ENCODE results near the gene SEMA6B. TPM values are rescaled to one million over a fixed set of nuclear protein-coding genes. Genes with fewer than 3 reads are reported as not detected.

SEMA6B gene
- polyA plus RNA-seq, 1 donor from 2014 or later = 21.6 TPM

- H3K4me2 ChIP-seq (ENCODE audit: low read length) = no peak overlapping the region
- H3K4me3 ChIP-seq (ENCODE audit: low read length) = no peak overlapping the region
- no peaks in the 10 kb centered on the region for H3K9me3 ChIP-seq (ENCODE audit: low read length)
- H3K9me2 ChIP-seq (ENCODE audit: insufficient read depth, low read length) = no peaks in the 10 kb centered on the region
- no peaks in the 10 kb centered on the region for H3K36me3 ChIP-seq (ENCODE audit: insufficient read depth, low read length)
- no peaks in the 10 kb centered on the region for H3K79me2 ChIP-seq (replicated peaks; ENCODE audit: insufficient read depth, low read length)
- TF ChIP-seq SMC3 (conservative IDR thresholded peaks at IDR 0.05; ENCODE audit: poor library complexity) = no peak
- TF ChIP-seq REST (IDR thresholded peaks at IDR 0.05; ENCODE audit: borderline replicate concordance) = no peak
- TF ChIP-seq EZH2 (IDR thresholded peaks at IDR 0.05; ENCODE audit: borderline replicate concordance, insufficient read depth, low read length, poor library complexity, severe bottlenecking) = no peak
- no peak for TF ChIP-seq TAF1 (IDR thresholded peaks at IDR 0.05; ENCODE audit: low read depth)
- TF ChIP-seq EP300 (conservative IDR thresholded peaks at IDR 0.05; ENCODE audit: poor library complexity, severe bottlenecking) = no peak
- no peak for TF ChIP-seq CTCF (IDR thresholded peaks at IDR 0.05; ENCODE audit: poor library complexity, severe bottlenecking)
- TF ChIP-seq POLR2AphosphoS5 (IDR thresholded peaks at IDR 0.05) = no peak
- TF ChIP-seq MXI1 (conservative IDR thresholded peaks at IDR 0.05; ENCODE audit: poor library complexity, severe bottlenecking) = no peak
- TF ChIP-seq RAD21 (conservative IDR thresholded peaks at IDR 0.05) = no peak
- H3F3A ChIP-seq (ENCODE audit: insufficient read depth, low read length, poor library complexity, severe bottlenecking) = no peaks in the 10 kb centered on the region
- no peaks in the 10 kb centered on the region for H3K27me3 ChIP-seq (ENCODE audit: insufficient read depth, low read depth, low read length)
- no peak overlapping the region for H3K27ac ChIP-seq (ENCODE audit: low read length)
- no peak overlapping the region for H3K9ac ChIP-seq (ENCODE audit: low read length)
- H2AFZ ChIP-seq (ENCODE audit: low read depth, low read length) = no peak overlapping the region
- H4K20me1 ChIP-seq (ENCODE audit: insufficient read depth) = peaks cover 6% of the 10 kb centered on the region
These were observed 9.4 kb upstream of the SEMA6B start for GRCh38 chr19:4568886-4569285.

GRCh38 chr19:4567584-4568071 lies 8.1 kb upstream of the SEMA6B start:
- no peaks in the 10 kb centered on the region for H3K27me3 ChIP-seq (ENCODE audit: insufficient read depth, low read depth, low read length)
- no peaks in the 10 kb centered on the region for H3K9me3 ChIP-seq (ENCODE audit: low read length)
- no peak overlapping the region for H2AFZ ChIP-seq (ENCODE audit: low read depth, low read length)
- H4K20me1 ChIP-seq (ENCODE audit: insufficient read depth) = peaks cover 4% of the 10 kb centered on the region
- H3K4me3 ChIP-seq (ENCODE audit: low read length) = no peak overlapping the region
- no peaks in the 10 kb centered on the region for H3K9me2 ChIP-seq (ENCODE audit: insufficient read depth, low read length)
- H3F3A ChIP-seq (ENCODE audit: insufficient read depth, low read length, poor library complexity, severe bottlenecking) = no peaks in the 10 kb centered on the region
- H3K9ac ChIP-seq (ENCODE audit: low read length) = no peak overlapping the region
- peak; percentile 41 for TF ChIP-seq SMC3 (conservative IDR thresholded peaks at IDR 0.05; ENCODE audit: poor library complexity)
- no peak for TF ChIP-seq REST (IDR thresholded peaks at IDR 0.05; ENCODE audit: borderline replicate concordance)
- TF ChIP-seq CTCF (IDR thresholded peaks at IDR 0.05; ENCODE audit: poor library complexity, severe bottlenecking) = peak; percentile 59
- H3K27ac ChIP-seq (ENCODE audit: low read length) = no peak overlapping the region
- no peaks in the 10 kb centered on the region for H3K79me2 ChIP-seq (replicated peaks; ENCODE audit: insufficient read depth, low read length)
- H3K4me2 ChIP-seq (ENCODE audit: low read length) = no peak overlapping the region
- no peaks in the 10 kb centered on the region for H3K36me3 ChIP-seq (ENCODE audit: insufficient read depth, low read length)

All from neural cell (in vitro differentiated cells).